Fibroblast of mammary gland (primary cell): ENCODE results near the gene MAPRE3.

Experiments used
- DNase-seq: peaks from one replicate; pipeline ENCODE4 v3.0.0-alpha.2; 2010; ENCODE audit warnings: low read depth
- H3K4me3 ChIP-seq: 2 replicates; pipeline ENCODE4 v1.5.1; 2011; ENCODE audit warnings: low read depth, mild to moderate bottlenecking, low read length, moderate library complexity; ENCODE audit not compliant: control insufficient read depth
- CTCF ChIP-seq: conservative IDR thresholded peaks from 2 replicates; pipeline ENCODE4 v1.5.1; 2011; ENCODE audit warnings: low read depth, low read length, inconsistent platforms; ENCODE audit not compliant: control insufficient read depth, insufficient read depth

Gene MAPRE3

GRCh38 chr2:27076323-27076722, 105.9 kb downstream of the MAPRE3 start:
- no peak for DNase-seq
- TF ChIP-seq CTCF: no peak
- H3K4me3 ChIP-seq: no peak overlapping the region
